ENCODE results near the gene MLLT1.
A peak's percentile ranks its signal among the peaks of the same experiment; 100 is the strongest.
"Not testable (repeated sequence)": the region's sequence is repeated elsewhere in the genome, so short reads cannot be mapped to it uniquely, and the experiment has no call there.

MLLT1 gene, protein sequence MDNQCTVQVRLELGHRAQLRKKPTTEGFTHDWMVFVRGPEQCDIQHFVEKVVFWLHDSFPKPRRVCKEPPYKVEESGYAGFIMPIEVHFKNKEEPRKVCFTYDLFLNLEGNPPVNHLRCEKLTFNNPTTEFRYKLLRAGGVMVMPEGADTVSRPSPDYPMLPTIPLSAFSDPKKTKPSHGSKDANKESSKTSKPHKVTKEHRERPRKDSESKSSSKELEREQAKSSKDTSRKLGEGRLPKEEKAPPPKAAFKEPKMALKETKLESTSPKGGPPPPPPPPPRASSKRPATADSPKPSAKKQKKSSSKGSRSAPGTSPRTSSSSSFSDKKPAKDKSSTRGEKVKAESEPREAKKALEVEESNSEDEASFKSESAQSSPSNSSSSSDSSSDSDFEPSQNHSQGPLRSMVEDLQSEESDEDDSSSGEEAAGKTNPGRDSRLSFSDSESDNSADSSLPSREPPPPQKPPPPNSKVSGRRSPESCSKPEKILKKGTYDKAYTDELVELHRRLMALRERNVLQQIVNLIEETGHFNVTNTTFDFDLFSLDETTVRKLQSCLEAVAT

DNA sequence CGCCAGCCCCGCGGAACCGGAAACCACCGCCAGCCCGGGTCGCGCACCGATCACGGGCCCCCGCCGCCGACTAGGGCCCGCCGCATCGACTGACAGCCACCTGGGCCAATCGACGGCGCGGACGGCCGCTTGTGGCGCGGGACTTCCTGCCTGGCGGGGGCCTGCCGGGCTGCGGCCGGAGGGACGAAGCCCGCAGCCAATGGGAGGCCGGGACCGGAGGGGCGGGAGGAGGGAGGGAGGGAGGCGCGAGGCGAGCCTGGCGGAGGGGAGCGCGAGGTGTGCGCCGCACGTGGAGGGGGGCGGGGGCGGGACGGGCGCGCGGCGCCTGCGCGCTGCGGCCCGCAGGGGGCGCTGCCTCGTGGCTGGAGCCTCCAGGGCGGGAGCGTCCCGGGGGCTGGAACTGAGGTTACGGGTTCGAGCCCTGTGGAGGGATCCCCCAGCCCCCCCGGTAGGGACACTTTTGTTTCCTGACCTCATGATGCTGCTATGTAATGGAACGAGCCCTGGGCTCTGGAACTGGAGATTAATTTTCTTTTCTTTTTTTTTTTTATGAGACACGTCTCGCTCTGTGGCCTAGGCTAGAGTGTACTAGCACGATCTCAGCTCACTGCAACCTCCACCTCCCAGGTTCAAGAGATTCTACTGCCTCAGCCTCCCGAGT, at the start of gene MLLT1:
MLLT1 (minus strand) TSS at position 45 of the 661 bp plus-strand sequence. CDS start 191 bp downstream, outside the sequence.
- DNase-seq (ENCODE audit: low spot score in 2 of 2) (peak; percentile 90 to 91), ATAC-seq (ENCODE audit: low read depth) (peak; percentile 92)
- no peaks in the 10 kb centered on the region for H3K27me3 Mint-ChIP-seq
- H3K4me1 Mint-ChIP-seq = peaks cover 32% of the 10 kb centered on the region
- H3K27ac Mint-ChIP-seq = peak within 1 kb of the TSS; percentile 88
- peaks cover 2% of the 10 kb centered on the region for H3K36me3 Mint-ChIP-seq
- peak within 1 kb of the TSS; percentile 90 for H3K4me3 Mint-ChIP-seq
- H3K9me3 Mint-ChIP-seq = no peaks in the 10 kb centered on the region

DNA sequence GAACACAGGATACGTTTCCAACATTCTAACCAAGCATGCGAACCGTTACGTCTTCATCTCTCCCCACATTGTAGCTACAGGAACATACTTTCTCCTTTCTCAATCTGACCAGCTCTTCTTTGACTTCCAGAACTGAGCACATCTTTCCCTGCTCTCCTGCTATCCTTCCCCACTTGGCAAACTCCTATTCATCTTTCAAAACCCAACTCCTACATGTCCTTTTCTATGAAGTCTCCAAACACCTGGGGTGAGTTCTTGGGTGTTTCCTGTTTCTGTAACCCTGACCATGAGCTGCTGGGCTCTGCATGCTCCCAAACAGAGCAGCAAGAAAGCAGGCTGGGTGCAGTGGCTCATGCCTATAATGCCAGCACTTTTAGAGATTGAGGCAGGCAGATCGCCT, 47.0 kb upstream of the MLLT1 start:
- H3K36me3 Mint-ChIP-seq = peaks cover 2% of the 10 kb centered on the region
- no peak overlapping the region for H3K4me3 Mint-ChIP-seq
- ATAC-seq (ENCODE audit: low read depth) = no peak
- peaks cover 1% of the 10 kb centered on the region for H3K9me3 Mint-ChIP-seq
- no peak overlapping the region for H3K27ac Mint-ChIP-seq
- peaks cover 7% of the 10 kb centered on the region for H3K27me3 Mint-ChIP-seq
- H3K4me1 Mint-ChIP-seq = no peaks in the 10 kb centered on the region
- no peak for DNase-seq (ENCODE audit: low spot score in 2 of 2)

- Mint-ChIP-seq H3K9me3 (peaks cover 1% of the 10 kb centered on the region), H3K27me3 (peaks cover 7% of the 10 kb centered on the region), H3K4me1 (no peaks in the 10 kb centered on the region), H3K27ac (no peak overlapping the region), H3K36me3 (peaks cover 2% of the 10 kb centered on the region), H3K4me3 (no peak overlapping the region)
- no peak for ATAC-seq (ENCODE audit: low read depth)
- DNase-seq (ENCODE audit: low spot score in 2 of 2) = no peak
These were observed 45.8 kb upstream of the MLLT1 start for GRCh38 chr19:6325614-6326013.

DNA sequence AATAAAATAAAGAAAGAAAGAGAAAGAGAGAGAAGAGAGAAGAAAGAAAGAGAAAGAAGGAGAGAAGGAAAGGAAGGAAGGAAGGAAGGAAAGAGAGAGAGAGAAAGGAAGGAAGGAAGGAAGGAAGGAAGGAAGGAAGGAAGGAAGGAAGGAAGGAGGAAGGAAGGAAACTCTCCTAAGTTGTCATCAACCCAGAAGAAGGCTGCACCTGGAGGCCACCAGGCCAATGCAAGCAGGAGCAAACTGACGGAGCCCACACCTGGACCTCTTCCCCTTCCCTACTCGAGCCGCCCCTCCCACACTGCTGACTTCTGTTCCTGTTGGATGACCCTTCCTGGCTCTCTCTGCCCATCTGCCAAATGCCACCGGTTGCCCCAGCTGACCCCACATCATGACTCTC, 45.0 kb upstream of the MLLT1 start:
- DNase-seq (ENCODE audit: low spot score in 2 of 2) (no peak), ATAC-seq (ENCODE audit: low read depth) (no peak)
- Mint-ChIP-seq H3K4me3 (no peak overlapping the region), H3K27ac (no peak overlapping the region), H3K9me3 (peaks cover 1% of the 10 kb centered on the region), H3K27me3 (peaks cover 7% of the 10 kb centered on the region), H3K36me3 (peaks cover 2% of the 10 kb centered on the region), H3K4me1 (no peaks in the 10 kb centered on the region)

- Mint-ChIP-seq H3K9me3 (peaks cover 1% of the 10 kb centered on the region), H3K4me3 (no peak overlapping the region), H3K27me3 (peaks cover 8% of the 10 kb centered on the region), H3K36me3 (peaks cover 2% of the 10 kb centered on the region), H3K4me1 (no peaks in the 10 kb centered on the region), H3K27ac (no peak overlapping the region)
- DNase-seq (ENCODE audit: low spot score in 2 of 2) (no peak), ATAC-seq (ENCODE audit: low read depth) (no peak)
These were observed 42.5 kb upstream of the MLLT1 start for GRCh38 chr19:6322284-6322683.

DNA sequence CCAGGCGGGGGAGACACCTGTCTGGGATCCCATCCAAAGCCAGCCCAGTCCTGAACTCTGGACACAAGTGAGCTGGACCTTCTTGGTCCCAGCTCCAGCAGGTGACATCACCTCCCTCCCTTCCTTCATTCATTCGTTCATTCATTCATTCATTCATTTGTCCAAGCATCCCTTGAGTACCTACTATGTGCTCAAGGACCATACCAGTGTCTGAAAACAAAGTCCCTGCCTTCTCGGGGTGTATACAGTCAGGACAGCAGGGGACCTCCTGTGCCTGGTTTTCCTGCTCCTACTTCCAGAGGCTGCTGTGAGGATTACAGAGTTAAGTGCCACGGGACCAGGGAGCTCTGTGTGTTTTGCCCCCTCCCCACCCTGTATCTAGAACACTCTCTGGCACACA, 39.6 kb upstream of the MLLT1 start:
- ATAC-seq (ENCODE audit: low read depth) = no peak
- H3K4me1 Mint-ChIP-seq = no peaks in the 10 kb centered on the region
- no peak for DNase-seq (ENCODE audit: low spot score in 2 of 2)
- H3K27ac Mint-ChIP-seq = no peak overlapping the region
- peaks cover 5% of the 10 kb centered on the region for H3K27me3 Mint-ChIP-seq
- peaks cover 1% of the 10 kb centered on the region for H3K9me3 Mint-ChIP-seq
- peaks cover 2% of the 10 kb centered on the region for H3K36me3 Mint-ChIP-seq
- no peak overlapping the region for H3K4me3 Mint-ChIP-seq

DNA sequence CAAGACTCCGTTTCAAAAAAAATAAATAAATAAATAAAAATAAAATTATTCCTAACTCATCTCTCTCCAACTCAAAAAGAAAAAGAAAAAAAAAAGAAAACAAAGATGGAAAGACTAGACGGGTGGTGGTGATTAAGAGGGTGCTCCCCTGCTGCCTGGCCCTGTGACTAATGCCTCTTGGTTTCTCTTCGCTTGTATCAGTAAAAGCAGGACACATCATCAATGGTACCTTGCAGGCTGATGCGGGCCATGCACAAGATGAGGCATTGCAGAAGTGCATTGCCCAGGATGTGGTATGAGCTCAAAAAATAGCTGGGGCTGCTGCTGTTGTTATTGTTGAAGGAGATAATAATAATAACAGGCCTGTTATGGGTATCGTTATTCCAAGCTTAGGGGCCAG, 39.0 kb upstream of the MLLT1 start:
- H3K4me3 Mint-ChIP-seq = no peak overlapping the region
- H3K4me1 Mint-ChIP-seq = no peaks in the 10 kb centered on the region
- ATAC-seq (ENCODE audit: low read depth) = no peak
- H3K36me3 Mint-ChIP-seq = peaks cover 2% of the 10 kb centered on the region
- peaks cover 1% of the 10 kb centered on the region for H3K9me3 Mint-ChIP-seq
- no peak overlapping the region for H3K27ac Mint-ChIP-seq
- no peak for DNase-seq (ENCODE audit: low spot score in 2 of 2)
- H3K27me3 Mint-ChIP-seq = peaks cover 5% of the 10 kb centered on the region

GRCh38 chr19:6315646-6316045, 35.9 kb upstream of the MLLT1 start:
- not testable (repeated sequence) for ATAC-seq (ENCODE audit: low read depth); H3K27ac Mint-ChIP-seq; H3K4me3 Mint-ChIP-seq; H3K9me3 Mint-ChIP-seq; H3K4me1 Mint-ChIP-seq; H3K27me3 Mint-ChIP-seq; H3K36me3 Mint-ChIP-seq; DNase-seq (ENCODE audit: low spot score in 2 of 2)

- Mint-ChIP-seq H3K27ac (no peak overlapping the region), H3K36me3 (no peaks in the 10 kb centered on the region), H3K9me3 (peaks cover 5% of the 10 kb centered on the region)
These were observed 33.7 kb upstream of the MLLT1 start for GRCh38 chr19:6313398-6313969.

DNA sequence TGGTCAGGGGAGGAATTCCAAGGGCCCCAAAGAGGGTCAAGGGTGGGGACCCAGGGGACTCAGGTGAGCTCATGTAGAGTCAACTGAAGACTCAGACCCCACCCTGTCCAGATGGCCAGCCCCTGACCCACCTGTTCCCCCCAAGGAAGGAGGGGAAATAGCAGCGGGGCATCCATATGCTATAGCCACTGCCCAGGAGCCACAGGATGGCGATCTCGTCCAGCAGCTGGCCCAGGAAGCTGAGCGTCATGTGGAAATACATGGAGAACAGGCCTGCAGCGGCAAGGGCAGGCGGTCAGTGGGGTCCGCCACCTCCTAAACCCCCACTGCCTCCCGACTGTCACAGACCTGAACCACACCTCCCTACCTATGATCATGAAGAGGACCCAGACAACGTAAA, 32.2 kb upstream of the MLLT1 start:
- H3K36me3 Mint-ChIP-seq = no peaks in the 10 kb centered on the region
- DNase-seq (ENCODE audit: low spot score in 2 of 2) (no peak), ATAC-seq (ENCODE audit: low read depth) (no peak)
- no peak overlapping the region for H3K4me3 Mint-ChIP-seq
- no peaks in the 10 kb centered on the region for H3K4me1 Mint-ChIP-seq
- no peak overlapping the region for H3K27ac Mint-ChIP-seq
- H3K9me3 Mint-ChIP-seq = peaks cover 5% of the 10 kb centered on the region
- peaks cover 14% of the 10 kb centered on the region for H3K27me3 Mint-ChIP-seq

More at GRCh38 chr19:6313398-6313969, 33.7 kb upstream of the MLLT1 start:
- no peak overlapping the region for H3K4me3 Mint-ChIP-seq
- DNase-seq (ENCODE audit: low spot score in 2 of 2) = no peak
- no peak for ATAC-seq (ENCODE audit: low read depth)
- H3K4me1 Mint-ChIP-seq = no peaks in the 10 kb centered on the region
- peaks cover 11% of the 10 kb centered on the region for H3K27me3 Mint-ChIP-seq

GRCh38 chr19:6298413-6298812, 18.6 kb upstream of the MLLT1 start:
- no peak for DNase-seq (ENCODE audit: low spot score in 2 of 2)
- peaks cover 6% of the 10 kb centered on the region for H3K9me3 Mint-ChIP-seq
- peaks cover 2% of the 10 kb centered on the region for H3K36me3 Mint-ChIP-seq
- H3K4me1 Mint-ChIP-seq = no peaks in the 10 kb centered on the region
- ATAC-seq (ENCODE audit: low read depth) = no peak
- no peak overlapping the region for H3K27ac Mint-ChIP-seq
- peaks cover 4% of the 10 kb centered on the region for H3K27me3 Mint-ChIP-seq
- H3K4me3 Mint-ChIP-seq = no peak overlapping the region

GRCh38 chr19:6297202-6297601, 17.4 kb upstream of the MLLT1 start:
- Mint-ChIP-seq H3K36me3 (peaks cover 2% of the 10 kb centered on the region), H3K4me3 (no peak overlapping the region), H3K9me3 (peaks cover 9% of the 10 kb centered on the region), H3K4me1 (no peaks in the 10 kb centered on the region), H3K27me3 (peaks cover 4% of the 10 kb centered on the region), H3K27ac (no peak overlapping the region)
- no peak for ATAC-seq (ENCODE audit: low read depth)
- no peak for DNase-seq (ENCODE audit: low spot score in 2 of 2)

- Mint-ChIP-seq H3K27ac (no peak overlapping the region), H3K36me3 (peaks cover 6% of the 10 kb centered on the region), H3K9me3 (peaks cover 21% of the 10 kb centered on the region), H3K27me3 (peaks cover 2% of the 10 kb centered on the region), H3K4me1 (no peaks in the 10 kb centered on the region), H3K4me3 (no peak overlapping the region)
- DNase-seq (ENCODE audit: low spot score in 2 of 2) (no peak), ATAC-seq (ENCODE audit: low read depth) (no peak)
These were observed 12.2 kb upstream of the MLLT1 start for GRCh38 chr19:6292006-6292405.

DNA sequence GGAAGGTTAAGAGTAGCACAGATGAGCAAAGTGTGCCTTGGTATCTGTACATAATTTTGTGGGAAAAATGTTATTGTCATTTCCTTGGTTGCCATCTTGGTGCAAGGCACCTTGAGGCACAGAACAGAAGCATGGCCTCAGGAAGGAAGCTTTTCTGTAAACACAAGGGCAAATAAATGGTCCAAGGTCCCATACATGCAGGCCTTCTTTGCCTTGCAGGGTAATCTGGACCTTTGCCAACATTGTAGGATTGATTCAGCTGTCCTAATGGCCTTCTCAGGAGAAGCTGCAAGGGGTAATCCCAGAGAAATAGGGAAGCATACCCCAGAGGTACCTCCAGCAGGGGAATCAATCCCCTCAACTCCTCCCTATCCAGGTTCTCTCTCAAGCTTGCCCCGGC, 9.0 kb upstream of the MLLT1 start:
- DNase-seq (ENCODE audit: low spot score in 2 of 2) = no peak
- Mint-ChIP-seq H3K4me3 (no peak overlapping the region), H3K27me3 (no peaks in the 10 kb centered on the region), H3K4me1 (no peaks in the 10 kb centered on the region), H3K36me3 (peaks cover 4% of the 10 kb centered on the region), H3K27ac (no peak overlapping the region), H3K9me3 (peaks cover 17% of the 10 kb centered on the region)
- ATAC-seq (ENCODE audit: low read depth) = no peak
